Stimulated activated naive CD4-positive, alpha-beta T cell treated with Interleukin-2 at 50 U/mL for 16 hours (primary cell): Measurements from ENCODE around the gene ZNF326.

Source experiments
- DNase-seq: peaks from one replicate; lab custom pipeline; 2025; lab: John Stamatoyannopoulos, UW

The ZNF326 gene

DNA sequence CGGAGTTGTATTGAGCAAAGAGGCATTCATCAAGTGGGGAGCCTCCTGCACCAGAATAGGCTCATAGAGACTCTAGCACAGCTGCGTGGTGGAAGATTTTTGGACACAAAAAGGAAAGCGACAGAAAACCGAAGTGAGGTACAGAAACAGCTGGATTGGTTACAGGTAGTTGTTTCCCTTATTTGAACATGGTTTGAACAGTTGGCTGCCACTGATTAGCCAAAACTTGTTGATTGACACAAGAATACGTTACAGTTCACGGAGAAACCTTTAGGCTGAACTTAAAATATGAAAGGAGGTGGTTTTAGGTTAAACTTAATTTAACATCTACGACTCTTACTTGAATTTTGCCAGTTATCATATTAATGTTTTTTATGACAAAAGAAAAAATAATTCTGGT lies 89.1 kb downstream of the ZNF326 start:
- DNase-seq: no peak
